Smooth muscle cell (in vitro differentiated cells): ENCODE measurements around the gene MTTP. TPM values are rescaled to one million over a fixed set of nuclear protein-coding genes. Genes with fewer than 3 reads are reported as not detected.

Experiments used
- DNase-seq: peaks from one replicate; lab custom pipeline; 2025; ENCODE audit not compliant: unreplicated experiment; lab: John Stamatoyannopoulos, UW
- H2AFZ ChIP-seq: fragments of 200-600 bp; sonication (generic); 2 replicates; pipeline ENCODE4 v1.6.0; 2016; ENCODE audit warnings: antibody characterized with exemption, low read depth, mild to moderate bottlenecking
- H3F3A ChIP-seq: fragments of 200-600 bp; sonication (generic); 2 replicates; pipeline ENCODE4 v1.6.0; 2017; ENCODE audit warnings: antibody characterized with exemption, low read depth
- H3K27ac ChIP-seq: fragments of 200-600 bp; sonication (generic); 2 replicates; pipeline ENCODE4 v1.5.1; 2016; ENCODE audit warnings: low read depth, mild to moderate bottlenecking
- H3K27me3 ChIP-seq: fragments of 200-600 bp; sonication (generic); 2 replicates; pipeline ENCODE4 v1.6.1; 2016; ENCODE audit warnings: low read depth, mild to moderate bottlenecking
- H3K36me3 ChIP-seq: fragments of 200-600 bp; sonication (generic); 2 replicates; pipeline ENCODE4 v1.5.1; 2016; ENCODE audit warnings: low read depth
- H3K4me1 ChIP-seq: fragments of 200-600 bp; sonication (generic); 2 replicates; pipeline ENCODE4 v1.5.1; 2016; ENCODE audit warnings: low read depth
- H3K4me2 ChIP-seq: fragments of 200-600 bp; sonication (generic); 2 replicates; pipeline ENCODE4 v1.6.0; 2016; ENCODE audit warnings: mild to moderate bottlenecking
- H3K4me3 ChIP-seq: fragments of 200-600 bp; sonication (generic); 2 replicates; pipeline ENCODE4 v1.5.1; 2016; ENCODE audit warnings: mild to moderate bottlenecking
- H3K79me2 ChIP-seq: fragments of 200-600 bp; sonication (generic); 2 replicates; pipeline ENCODE4 v1.6.0; 2016; ENCODE audit warnings: low read depth, mild to moderate bottlenecking
- H3K9ac ChIP-seq: fragments of 200-600 bp; sonication (generic); 2 replicates; pipeline ENCODE4 v1.6.0; 2016; ENCODE audit warnings: low read depth
- H3K9me3 ChIP-seq: fragments of 200-600 bp; sonication (generic); replicated peaks from 2 replicates; pipeline ENCODE4 v1.5.1; 2016; ENCODE audit warnings: low read depth
- H4K20me1 ChIP-seq: fragments of 200-600 bp; sonication (generic); 2 replicates; pipeline ENCODE4 v1.6.0; 2016; ENCODE audit warnings: low read depth
- WGBS: methylation state at CpG from one replicate; pipeline ENCODE4 v1.1.7; 2016; ENCODE audit warnings: low lambda C conversion rate; 5-methylcytosine and 5-hydroxymethylcytosine counted together
- polyA plus RNA-seq: library from polyadenylated mRNA; unstranded; fragments of >200 nt; fragmentation: Nextera tagmentation; extraction: Ambion mirVana; gene quantifications from 2 replicates; pipeline ENCODE4 v1.2.1, GENCODE V29; 2016
- total RNA-seq: library from RNA; depleted of rRNA; stranded (reverse); fragments of >200 nt; gene quantifications from 2 replicates; pipeline ENCODE4 v1.2.3, GENCODE V29; 2014
- TF ChIP-seq, protein P1 (sequence below): fragments of 200-600 bp; sonication (generic); IDR thresholded peaks from 2 replicates; pipeline ENCODE4 v1.5.1; 2017; ENCODE audit warnings: borderline replicate concordance, mild to moderate bottlenecking, antibody characterized with exemption; ENCODE audit not compliant: insufficient read depth, poor library complexity, severe bottlenecking

The MTTP gene
- total and polyA plus RNA-seq, 2 experiments from 2014 or later: 0.31 TPM; not detected in 1

GRCh38 chr4:99578714-99579113 lies 4.1 kb downstream of the MTTP start:
- no peaks in the 10 kb centered on the region for H3K9me3 ChIP-seq
- peak overlapping the region; percentile 21 for H3K4me3 ChIP-seq
- H3K4me2 ChIP-seq: no peak overlapping the region
- H3K9ac ChIP-seq: no peak overlapping the region
- no peaks in the 10 kb centered on the region for H3K36me3 ChIP-seq
- H3K27me3 ChIP-seq: peaks cover 3% of the 10 kb centered on the region
- no peak for DNase-seq
- H2AFZ ChIP-seq: peak overlapping the region; percentile 11
- TF ChIP-seq, protein P1, sequence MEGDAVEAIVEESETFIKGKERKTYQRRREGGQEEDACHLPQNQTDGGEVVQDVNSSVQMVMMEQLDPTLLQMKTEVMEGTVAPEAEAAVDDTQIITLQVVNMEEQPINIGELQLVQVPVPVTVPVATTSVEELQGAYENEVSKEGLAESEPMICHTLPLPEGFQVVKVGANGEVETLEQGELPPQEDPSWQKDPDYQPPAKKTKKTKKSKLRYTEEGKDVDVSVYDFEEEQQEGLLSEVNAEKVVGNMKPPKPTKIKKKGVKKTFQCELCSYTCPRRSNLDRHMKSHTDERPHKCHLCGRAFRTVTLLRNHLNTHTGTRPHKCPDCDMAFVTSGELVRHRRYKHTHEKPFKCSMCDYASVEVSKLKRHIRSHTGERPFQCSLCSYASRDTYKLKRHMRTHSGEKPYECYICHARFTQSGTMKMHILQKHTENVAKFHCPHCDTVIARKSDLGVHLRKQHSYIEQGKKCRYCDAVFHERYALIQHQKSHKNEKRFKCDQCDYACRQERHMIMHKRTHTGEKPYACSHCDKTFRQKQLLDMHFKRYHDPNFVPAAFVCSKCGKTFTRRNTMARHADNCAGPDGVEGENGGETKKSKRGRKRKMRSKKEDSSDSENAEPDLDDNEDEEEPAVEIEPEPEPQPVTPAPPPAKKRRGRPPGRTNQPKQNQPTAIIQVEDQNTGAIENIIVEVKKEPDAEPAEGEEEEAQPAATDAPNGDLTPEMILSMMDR: no peak
- no peaks in the 10 kb centered on the region for H3K4me1 ChIP-seq
- no peaks in the 10 kb centered on the region for H4K20me1 ChIP-seq
- H3F3A ChIP-seq: no peaks in the 10 kb centered on the region
- 93% methylated on average over 2 of the region's 2 CpGs for WGBS
- H3K79me2 ChIP-seq: no peaks in the 10 kb centered on the region
- no peak overlapping the region for H3K27ac ChIP-seq

DNA sequence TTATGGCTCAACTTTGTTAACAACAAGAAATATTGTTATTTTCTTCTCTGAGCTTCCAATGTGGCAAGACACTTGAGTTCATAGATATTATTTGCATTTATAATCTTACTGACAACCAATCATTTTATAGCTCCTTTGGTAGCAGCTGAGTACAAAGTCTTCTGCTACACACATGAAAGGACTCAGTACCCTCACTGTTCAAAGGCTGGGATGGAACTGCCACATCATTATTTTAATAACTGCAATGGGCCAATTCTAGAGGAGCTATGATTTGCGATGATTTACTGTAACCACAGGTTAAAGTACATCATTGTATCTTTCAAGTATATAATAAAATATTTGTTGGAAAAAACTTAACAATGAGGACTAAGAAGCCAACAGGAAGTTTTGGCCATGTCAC lies 10.9 kb downstream of the MTTP start:
- no peak overlapping the region for H3K9ac ChIP-seq
- H3K79me2 ChIP-seq: no peaks in the 10 kb centered on the region
- H3K9me3 ChIP-seq: no peaks in the 10 kb centered on the region
- no peak overlapping the region for H3K4me2 ChIP-seq
- H3K4me1 ChIP-seq: no peaks in the 10 kb centered on the region
- no peaks in the 10 kb centered on the region for H4K20me1 ChIP-seq
- H3K4me3 ChIP-seq: no peak overlapping the region
- DNase-seq: no peak
- WGBS: 92% methylated on average over 1 of the region's 1 CpG
- no peak overlapping the region for H3K27ac ChIP-seq
- H3K27me3 ChIP-seq: peaks cover 3% of the 10 kb centered on the region
- H2AFZ ChIP-seq: no peak overlapping the region
- no peaks in the 10 kb centered on the region for H3F3A ChIP-seq
- H3K36me3 ChIP-seq: no peaks in the 10 kb centered on the region
- TF ChIP-seq, protein P1: no peak

GRCh38 chr4:99586322-99586721 lies 11.7 kb downstream of the MTTP start:
- Histone ChIP-seq H3K9me3 (no peaks in the 10 kb centered on the region), H4K20me1 (no peaks in the 10 kb centered on the region), H3K4me2 (no peak overlapping the region), H3F3A (no peaks in the 10 kb centered on the region), H3K27me3 (peaks cover 3% of the 10 kb centered on the region), H2AFZ (no peak overlapping the region), H3K79me2 (no peaks in the 10 kb centered on the region), H3K27ac (no peak overlapping the region), H3K9ac (no peak overlapping the region), H3K4me3 (no peak overlapping the region), H3K4me1 (no peaks in the 10 kb centered on the region), H3K36me3 (no peaks in the 10 kb centered on the region)
- TF ChIP-seq, protein P1: no peak
- 57% methylated on average over 2 of the region's 2 CpGs for WGBS
- no peak for DNase-seq

DNA sequence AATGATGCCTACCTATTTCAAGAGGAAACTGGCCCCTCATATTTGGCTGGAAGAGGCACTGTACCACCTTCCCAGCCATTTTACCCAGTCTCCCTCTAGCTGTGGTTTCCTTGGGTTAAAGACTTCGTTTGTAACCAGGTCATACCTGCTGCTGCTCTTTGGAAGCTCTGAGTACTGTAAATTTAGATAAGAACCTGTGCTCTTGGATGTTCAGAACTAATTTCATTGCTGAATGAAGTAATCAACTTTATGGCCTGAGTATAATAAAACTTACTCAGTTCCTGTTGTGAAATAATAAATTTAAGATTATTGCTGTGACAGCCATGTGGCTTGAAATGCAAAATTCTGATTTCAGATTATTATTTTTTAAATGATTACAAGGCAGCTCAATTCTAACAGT lies 12.2 kb downstream of the MTTP start:
- H3K36me3 ChIP-seq: no peaks in the 10 kb centered on the region
- H3K79me2 ChIP-seq: no peaks in the 10 kb centered on the region
- TF ChIP-seq, protein P1: no peak
- H3K4me1 ChIP-seq: no peaks in the 10 kb centered on the region
- no peak overlapping the region for H2AFZ ChIP-seq
- H3F3A ChIP-seq: no peaks in the 10 kb centered on the region
- H3K27me3 ChIP-seq: peaks cover 3% of the 10 kb centered on the region
- no peak for DNase-seq
- H3K27ac ChIP-seq: peak overlapping the region; percentile 49
- no peaks in the 10 kb centered on the region for H4K20me1 ChIP-seq
- no peak overlapping the region for H3K9ac ChIP-seq
- H3K4me2 ChIP-seq: no peak overlapping the region
- H3K4me3 ChIP-seq: no peak overlapping the region
- 58% methylated on average over 1 of the region's 1 CpG for WGBS
- no peaks in the 10 kb centered on the region for H3K9me3 ChIP-seq
